ENCODE results near the gene ATP2C2.

Gene ATP2C2

GRCh38 chr16:84350685-84351400, 17.5 kb upstream of the ATP2C2 start:
- H3F3A ChIP-seq (ENCODE audit: control insufficient read depth, insufficient read depth), result no peaks in the 10 kb centered on the region
- H3K4me1 ChIP-seq (ENCODE audit: control insufficient read depth, low read length), result no peaks in the 10 kb centered on the region
- H3K27me3 ChIP-seq (ENCODE audit: control insufficient read depth, low read length), result 0 out of 2 replicates have a peak, but pooled peaks cover 3% of the 10 kb centered on the region
- no peaks in the 10 kb centered on the region for H3K9me2 ChIP-seq (replicated peaks; ENCODE audit: control insufficient read depth, low read length)
- H4K20me1 ChIP-seq (ENCODE audit: control insufficient read depth, insufficient read depth, low read depth, low read length), result no peaks in the 10 kb centered on the region
- H3K9me3 ChIP-seq (ENCODE audit: control insufficient read depth, insufficient read depth, low read length), result no peaks in the 10 kb centered on the region
- H3K27ac ChIP-seq (ENCODE audit: low read depth, low read length), result no peak overlapping the region
- H3K4me2 ChIP-seq (ENCODE audit: low read length), result no peak overlapping the region
- H3K79me2 ChIP-seq (ENCODE audit: control insufficient read depth, low read length), result no peaks in the 10 kb centered on the region
- no peak overlapping the region for H3K4me3 ChIP-seq (ENCODE audit: low read length)
- no peaks in the 10 kb centered on the region for H3K36me3 ChIP-seq (ENCODE audit: control insufficient read depth, low read length)
- TF ChIP-seq EZH2phosphoT487 (IDR thresholded peaks at IDR 0.05; ENCODE audit: borderline replicate concordance, low read length) (no peak), CTCF (IDR thresholded peaks at IDR 0.05; ENCODE audit: low read depth, low read length, poor library complexity, severe bottlenecking) (no peak)

- no peak for TF ChIP-seq EZH2phosphoT487 (IDR thresholded peaks at IDR 0.05; ENCODE audit: borderline replicate concordance, low read length)
- no peak for TF ChIP-seq CTCF (IDR thresholded peaks at IDR 0.05; ENCODE audit: low read depth, low read length, poor library complexity, severe bottlenecking)
- Histone ChIP-seq H4K20me1 (ENCODE audit: control insufficient read depth, insufficient read depth, low read depth, low read length) (no peaks in the 10 kb centered on the region), H3K9me3 (ENCODE audit: control insufficient read depth, insufficient read depth, low read length) (no peaks in the 10 kb centered on the region), H3K4me3 (ENCODE audit: low read length) (no peak overlapping the region), H3K36me3 (ENCODE audit: control insufficient read depth, low read length) (no peaks in the 10 kb centered on the region), H3K27me3 (ENCODE audit: control insufficient read depth, low read length) (0 out of 2 replicates have a peak, but pooled peaks cover 3% of the 10 kb centered on the region), H3K4me2 (ENCODE audit: low read length) (no peak overlapping the region), H3K9me2 (replicated peaks; ENCODE audit: control insufficient read depth, low read length) (no peaks in the 10 kb centered on the region), H3K27ac (ENCODE audit: low read depth, low read length) (no peak overlapping the region), H3K4me1 (ENCODE audit: control insufficient read depth, low read length) (no peaks in the 10 kb centered on the region), H3K79me2 (ENCODE audit: control insufficient read depth, low read length) (no peaks in the 10 kb centered on the region), H3F3A (ENCODE audit: control insufficient read depth, insufficient read depth) (no peaks in the 10 kb centered on the region)
Measured at GRCh38 chr16:84351630-84352029, 16.7 kb upstream of the ATP2C2 start.

- H3K27ac ChIP-seq (ENCODE audit: low read depth, low read length), result no peak overlapping the region
- H4K20me1 ChIP-seq (ENCODE audit: control insufficient read depth, insufficient read depth, low read depth, low read length), result no peaks in the 10 kb centered on the region
- no peaks in the 10 kb centered on the region for H3K4me1 ChIP-seq (ENCODE audit: control insufficient read depth, low read length)
- no peak overlapping the region for H3K4me3 ChIP-seq (ENCODE audit: low read length)
- H3K9me3 ChIP-seq (ENCODE audit: control insufficient read depth, insufficient read depth, low read length), result no peaks in the 10 kb centered on the region
- no peaks in the 10 kb centered on the region for H3K9me2 ChIP-seq (replicated peaks; ENCODE audit: control insufficient read depth, low read length)
- no peaks in the 10 kb centered on the region for H3F3A ChIP-seq (ENCODE audit: control insufficient read depth, insufficient read depth)
- no peaks in the 10 kb centered on the region for H3K79me2 ChIP-seq (ENCODE audit: control insufficient read depth, low read length)
- no peaks in the 10 kb centered on the region for H3K36me3 ChIP-seq (ENCODE audit: control insufficient read depth, low read length)
- TF ChIP-seq EZH2phosphoT487 (IDR thresholded peaks at IDR 0.05; ENCODE audit: borderline replicate concordance, low read length), result no peak
- no peak for TF ChIP-seq CTCF (IDR thresholded peaks at IDR 0.05; ENCODE audit: low read depth, low read length, poor library complexity, severe bottlenecking)
- H3K27me3 ChIP-seq (ENCODE audit: control insufficient read depth, low read length), result no peaks in the 10 kb centered on the region
- H3K4me2 ChIP-seq (ENCODE audit: low read length), result no peak overlapping the region
Measured at GRCh38 chr16:84354306-84354705, 14.0 kb upstream of the ATP2C2 start.
